ENCODE data around the gene POGLUT3. TPM values are rescaled to one million over a fixed set of nuclear protein-coding genes. Genes with fewer than 3 reads are reported as not detected.

The POGLUT3 gene
- total RNA-seq, 2 donors from 2014 or later, result 10.2 to 13.2 TPM

DNA sequence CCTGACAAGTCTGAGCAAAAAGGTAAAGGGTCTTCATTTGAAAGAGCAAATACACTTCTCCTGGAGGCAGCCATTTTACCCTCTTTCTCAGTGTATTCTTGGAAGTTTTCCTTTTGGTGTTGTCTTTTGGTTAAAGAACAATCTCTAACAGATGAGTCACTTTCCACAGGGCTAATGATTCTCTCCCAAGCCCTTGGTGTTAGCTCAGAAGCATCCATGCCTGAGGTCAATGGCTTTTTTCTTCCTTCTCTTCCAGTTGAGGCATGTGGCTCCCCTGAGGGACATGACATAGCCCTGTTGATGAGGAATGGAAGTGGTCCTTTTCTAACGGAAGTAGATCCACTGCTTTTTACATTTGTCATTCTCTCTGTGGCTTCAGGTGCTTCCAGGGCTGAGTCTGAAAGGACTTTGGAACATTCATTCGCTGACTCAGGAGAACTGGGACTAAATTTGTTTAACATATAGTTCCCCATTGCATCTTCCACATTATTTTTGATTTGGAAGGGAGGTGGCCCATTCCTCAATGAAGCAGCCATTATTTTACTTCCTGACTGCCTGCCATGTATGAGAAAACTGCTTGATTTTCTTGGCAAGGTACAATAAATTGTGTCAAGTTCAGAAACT lies 13.8 kb upstream of the POGLUT3 start:
- TF ChIP-seq, protein P1, sequence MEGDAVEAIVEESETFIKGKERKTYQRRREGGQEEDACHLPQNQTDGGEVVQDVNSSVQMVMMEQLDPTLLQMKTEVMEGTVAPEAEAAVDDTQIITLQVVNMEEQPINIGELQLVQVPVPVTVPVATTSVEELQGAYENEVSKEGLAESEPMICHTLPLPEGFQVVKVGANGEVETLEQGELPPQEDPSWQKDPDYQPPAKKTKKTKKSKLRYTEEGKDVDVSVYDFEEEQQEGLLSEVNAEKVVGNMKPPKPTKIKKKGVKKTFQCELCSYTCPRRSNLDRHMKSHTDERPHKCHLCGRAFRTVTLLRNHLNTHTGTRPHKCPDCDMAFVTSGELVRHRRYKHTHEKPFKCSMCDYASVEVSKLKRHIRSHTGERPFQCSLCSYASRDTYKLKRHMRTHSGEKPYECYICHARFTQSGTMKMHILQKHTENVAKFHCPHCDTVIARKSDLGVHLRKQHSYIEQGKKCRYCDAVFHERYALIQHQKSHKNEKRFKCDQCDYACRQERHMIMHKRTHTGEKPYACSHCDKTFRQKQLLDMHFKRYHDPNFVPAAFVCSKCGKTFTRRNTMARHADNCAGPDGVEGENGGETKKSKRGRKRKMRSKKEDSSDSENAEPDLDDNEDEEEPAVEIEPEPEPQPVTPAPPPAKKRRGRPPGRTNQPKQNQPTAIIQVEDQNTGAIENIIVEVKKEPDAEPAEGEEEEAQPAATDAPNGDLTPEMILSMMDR (IDR thresholded peaks at IDR 0.05), result no peak
- H3K4me1 ChIP-seq, result no peaks in the 10 kb centered on the region
- no peak overlapping the region for H3K27ac ChIP-seq
- H3K4me3 ChIP-seq, result no peak overlapping the region
- no peaks in the 10 kb centered on the region for H3K27me3 ChIP-seq
- H3K9me3 ChIP-seq, result no peaks in the 10 kb centered on the region
- H3K36me3 ChIP-seq, result no peaks in the 10 kb centered on the region
- DNase-seq (ENCODE audit: low spot score), result no peak

DNA sequence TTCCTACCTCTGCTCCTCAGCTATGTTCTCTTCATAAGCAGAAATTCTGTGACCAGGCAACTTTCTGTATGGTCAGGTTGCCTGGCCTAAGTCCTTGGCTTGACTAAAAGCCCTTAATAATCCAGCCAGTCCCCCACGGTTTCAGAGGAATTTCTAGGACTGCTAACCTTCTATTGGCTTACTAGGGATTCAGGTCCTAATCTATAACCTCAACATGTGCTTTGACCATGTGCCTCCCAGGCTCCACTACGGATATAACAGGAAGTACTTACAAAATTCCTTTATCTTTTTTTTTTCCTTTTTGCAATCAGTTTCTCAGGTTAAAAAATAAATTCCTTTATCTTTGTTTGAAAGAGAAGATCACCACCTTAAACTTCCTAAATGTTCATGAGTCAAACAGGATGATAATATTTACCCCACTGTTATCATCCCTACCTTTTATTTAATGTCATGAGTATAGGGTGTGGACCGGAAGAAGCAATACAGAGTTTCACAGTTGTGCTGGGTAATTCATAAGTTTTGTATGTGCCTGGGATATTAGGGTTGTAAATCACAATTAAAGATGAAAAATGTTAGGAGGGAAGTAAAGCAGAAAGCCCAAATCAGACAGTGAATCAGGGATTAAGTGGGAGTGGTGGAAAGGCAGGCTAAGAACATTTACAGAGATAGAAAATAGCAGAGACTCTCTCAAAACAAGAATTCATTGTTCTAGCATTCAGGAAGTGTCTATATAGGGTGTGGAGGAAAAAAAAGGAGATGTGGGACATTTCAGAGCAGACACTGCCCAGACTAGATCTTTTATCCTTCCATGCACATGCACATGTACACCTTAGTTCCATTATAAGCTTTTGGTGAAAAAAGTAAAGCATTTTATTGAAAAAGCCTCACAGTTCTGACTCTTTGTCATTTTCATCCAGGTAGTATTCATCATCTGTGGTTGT lies 10.7 kb upstream of the POGLUT3 start:
- Histone ChIP-seq H3K27ac (no peak overlapping the region), H3K27me3 (no peaks in the 10 kb centered on the region), H3K9me3 (no peaks in the 10 kb centered on the region), H3K36me3 (no peaks in the 10 kb centered on the region), H3K4me1 (no peaks in the 10 kb centered on the region), H3K4me3 (no peak overlapping the region)
- TF ChIP-seq, protein P1 (IDR thresholded peaks at IDR 0.05), result no peak
- DNase-seq (ENCODE audit: low spot score), result no peak

DNA sequence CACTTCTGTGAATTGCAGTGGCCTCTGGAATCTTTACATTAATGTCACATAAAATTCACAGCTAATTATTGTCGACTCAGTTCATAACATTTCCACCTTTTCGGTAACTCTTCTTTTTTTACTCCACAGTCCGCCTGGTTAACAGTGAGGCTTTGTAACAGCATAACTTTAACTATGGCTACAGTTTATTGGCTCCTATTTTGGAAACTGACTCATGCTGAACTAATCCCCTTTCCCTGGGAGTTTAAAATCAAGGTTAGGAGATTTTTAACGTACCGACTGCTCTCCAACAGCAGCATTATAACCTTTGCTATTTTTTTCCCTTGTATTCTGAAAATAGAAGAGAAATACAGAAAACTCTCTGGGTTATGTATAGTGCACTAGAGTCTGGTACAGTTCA lies 3.2 kb upstream of the POGLUT3 start:
- peaks cover 0 to 9% of the 10 kb centered on the region in 2 donors for H3K4me1 ChIP-seq
- no peaks in the 10 kb centered on the region for H3K9me3 ChIP-seq
- no peaks in the 10 kb centered on the region for H3K36me3 ChIP-seq
- H3K27me3 ChIP-seq, result no peaks in the 10 kb centered on the region
- TF ChIP-seq, protein P1 (IDR thresholded peaks at IDR 0.05), result no peak
- H3K27ac ChIP-seq, result no peak overlapping the region
- H3K4me3 ChIP-seq, result no peak overlapping the region
- DNase-seq (ENCODE audit: low spot score), result no peak

DNA sequence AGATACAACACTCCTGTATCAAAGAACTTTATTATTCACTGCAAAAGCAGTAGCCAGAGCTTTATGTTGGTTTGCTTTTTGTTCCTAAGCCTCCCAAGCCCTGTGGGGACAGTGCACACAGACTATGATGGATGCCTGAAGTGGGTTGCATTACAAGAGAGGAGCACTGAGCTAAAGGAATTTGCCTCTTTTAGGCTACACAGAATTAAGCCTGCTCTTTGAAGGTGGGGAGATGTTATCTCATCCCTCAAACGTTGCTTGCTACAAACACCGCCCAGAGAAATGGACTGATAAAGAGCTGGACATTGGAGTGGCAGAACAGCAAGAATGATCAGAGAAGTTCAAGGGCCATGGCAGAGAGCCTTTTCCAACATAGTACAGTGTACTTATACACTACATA lies 2.5 kb upstream of the POGLUT3 start:
- H3K27me3 ChIP-seq, result no peaks in the 10 kb centered on the region
- H3K36me3 ChIP-seq, result no peaks in the 10 kb centered on the region
- TF ChIP-seq, protein P1 (IDR thresholded peaks at IDR 0.05), result no peak
- no peaks in the 10 kb centered on the region for H3K9me3 ChIP-seq
- H3K4me1 ChIP-seq, result peaks cover 0 to 10% of the 10 kb centered on the region in 2 donors
- H3K27ac ChIP-seq, result no peak overlapping the region
- no peak overlapping the region for H3K4me3 ChIP-seq
- DNase-seq (ENCODE audit: low spot score), result no peak

DNA sequence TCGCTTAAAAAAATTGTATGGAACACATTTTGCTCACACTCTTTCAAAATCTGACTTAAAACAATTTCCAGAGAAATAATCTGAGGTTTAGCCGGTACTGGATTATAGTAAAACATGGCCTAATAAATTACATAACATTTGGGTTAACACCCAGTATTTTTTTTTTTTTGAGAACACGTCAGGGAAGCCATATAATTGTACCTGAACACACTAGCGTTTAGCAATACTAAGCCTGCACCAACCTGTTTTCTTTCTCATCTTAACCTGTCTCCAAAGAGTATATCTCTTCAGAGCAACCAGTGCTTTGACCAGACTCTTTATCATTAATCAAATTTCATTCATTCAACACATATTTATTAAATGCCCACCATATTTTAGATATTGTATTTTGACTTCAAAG lies 2.0 kb upstream of the POGLUT3 start:
- no peak overlapping the region for H3K4me3 ChIP-seq
- H3K36me3 ChIP-seq, result no peaks in the 10 kb centered on the region
- peaks cover 0 to 10% of the 10 kb centered on the region in 2 donors for H3K4me1 ChIP-seq
- DNase-seq (ENCODE audit: low spot score), result no peak
- no peaks in the 10 kb centered on the region for H3K27me3 ChIP-seq
- TF ChIP-seq, protein P1 (IDR thresholded peaks at IDR 0.05), result no peak
- no peak overlapping the region for H3K27ac ChIP-seq
- no peaks in the 10 kb centered on the region for H3K9me3 ChIP-seq
